Measurements from ENCODE around the gene ARPC1A. TPM values are rescaled to one million over a fixed set of nuclear protein-coding genes. Genes with fewer than 3 reads are reported as not detected.
"Not testable (repeated sequence)": the region's sequence is repeated elsewhere in the genome, so short reads cannot be mapped to it uniquely, and the experiment has no call there.

ARPC1A gene
- 204 TPM for polyA plus RNA-seq (2013, experiment 1 of 2)
- 207 TPM for polyA plus RNA-seq (2013, experiment 2 of 2)

DNA sequence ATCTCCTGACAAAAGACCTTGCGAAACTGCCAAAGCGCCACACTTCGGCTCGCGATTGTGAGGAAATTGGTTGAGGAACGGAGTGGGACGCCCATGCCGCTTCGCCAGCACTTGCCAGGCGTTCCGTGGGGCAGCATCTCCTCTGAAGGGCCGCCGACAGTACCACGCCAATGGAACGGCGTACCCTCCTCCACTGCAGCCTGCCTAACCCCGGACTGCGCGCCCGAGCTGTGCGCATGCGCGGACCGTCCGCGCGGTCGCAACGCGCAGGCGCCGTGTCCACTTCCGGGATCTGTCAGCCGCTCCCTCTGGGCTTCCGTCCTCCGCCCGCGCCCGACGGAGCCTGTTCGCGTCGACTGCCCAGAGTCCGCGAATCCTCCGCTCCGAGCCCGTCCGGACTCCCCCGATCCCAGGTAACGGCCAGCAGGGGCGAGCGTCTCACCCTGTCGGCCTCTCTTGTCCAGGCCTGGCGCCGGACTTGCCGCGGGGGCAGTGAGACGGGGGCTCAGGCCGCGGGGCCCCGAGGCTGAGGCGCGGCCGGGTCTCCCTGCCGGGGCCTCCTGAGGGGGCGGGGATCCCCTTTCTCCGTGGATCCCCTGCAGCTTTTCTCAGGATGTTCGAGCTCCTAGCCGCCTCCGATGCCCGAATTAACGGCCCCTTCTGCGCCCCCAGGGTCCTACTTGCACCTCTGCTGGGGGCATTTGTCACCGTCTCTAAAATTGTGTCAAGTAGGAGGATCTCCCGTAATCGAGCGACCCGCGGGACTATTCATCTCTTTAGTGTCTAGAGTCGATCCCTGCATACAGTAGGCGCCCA, at the start of gene ARPC1A:
TSS of gene ARPC1A (plus strand) at position 307 of the 816 bp plus-strand sequence. CDS start 7,456 bp downstream, outside the sequence.
- Histone ChIP-seq H2AK5ac (ENCODE audit: low read length) (peak within 1 kb of the TSS; percentile 58), H3K4ac (ENCODE audit: low read depth, low read length) (peak within 1 kb of the TSS; percentile 73), H3K56ac (ENCODE audit: low read length) (peak within 1 kb of the TSS; percentile 93), H2BK15ac (replicated peaks; ENCODE audit: low read depth) (no peak within 1 kb of the TSS), H3K4me1 (ENCODE audit: control insufficient read depth, low read depth, low read length) (no peaks in the 10 kb centered on the region), H3K4me2 (ENCODE audit: low read length) (peak within 1 kb of the TSS; percentile 61), H4K8ac (ENCODE audit: low read depth, low read length) (peak within 1 kb of the TSS; percentile 93), H3K36me3 (ENCODE audit: control insufficient read depth, insufficient read depth, low read length) (no peaks in the 10 kb centered on the region), H3K79me1 (ENCODE audit: low read length) (peaks cover 10% of the 10 kb centered on the region), H2BK5ac (ENCODE audit: low read length) (peak within 1 kb of the TSS; percentile 14), H3K27me3 (ENCODE audit: insufficient read depth, low read length, poor library complexity) (no peaks in the 10 kb centered on the region), H3K23ac (ENCODE audit: low read length) (peak within 1 kb of the TSS; percentile 89), H4K5ac (ENCODE audit: low read length) (no peak within 1 kb of the TSS), H3K27ac (ENCODE audit: low read depth, low read length) (peak within 1 kb of the TSS; percentile 39), H3K18ac (ENCODE audit: low read length) (peak within 1 kb of the TSS; percentile 62), H3K4me3 (ENCODE audit: low read length) (peak within 1 kb of the TSS; percentile 87), H3K9ac (ENCODE audit: low read length) (peak within 1 kb of the TSS; percentile 86), H2BK120ac (ENCODE audit: low read depth, low read length) (no peak within 1 kb of the TSS), H3K79me2 (ENCODE audit: control insufficient read depth, insufficient read depth, low read length) (peaks cover 24% of the 10 kb centered on the region)
- WGBS (ENCODE audit: extremely low coverage, insufficient coverage, low lambda C conversion rate) = no CpG with 5 or more reads among the region's 82 CpGs
- peak; percentile 97 for DNase-seq

- Histone ChIP-seq H3K27ac (ENCODE audit: low read depth, low read length) (no peak overlapping the region), H3K79me2 (ENCODE audit: control insufficient read depth, insufficient read depth, low read length) (no peaks in the 10 kb centered on the region), H2BK15ac (replicated peaks; ENCODE audit: low read depth) (no peak overlapping the region), H3K4ac (ENCODE audit: low read depth, low read length) (no peak overlapping the region), H3K4me3 (ENCODE audit: low read length) (no peak overlapping the region), H3K79me1 (ENCODE audit: low read length) (no peaks in the 10 kb centered on the region), H3K4me1 (ENCODE audit: control insufficient read depth, low read depth, low read length) (no peaks in the 10 kb centered on the region), H3K18ac (ENCODE audit: low read length) (no peak overlapping the region), H3K56ac (ENCODE audit: low read length) (no peak overlapping the region), H4K5ac (ENCODE audit: low read length) (no peak overlapping the region), H3K9ac (ENCODE audit: low read length) (no peak overlapping the region), H3K36me3 (ENCODE audit: control insufficient read depth, insufficient read depth, low read length) (no peaks in the 10 kb centered on the region), H3K4me2 (ENCODE audit: low read length) (no peak overlapping the region), H2BK120ac (ENCODE audit: low read depth, low read length) (no peak overlapping the region), H2BK5ac (ENCODE audit: low read length) (no peak overlapping the region), H3K23ac (ENCODE audit: low read length) (no peak overlapping the region), H2AK5ac (ENCODE audit: low read length) (no peak overlapping the region), H4K8ac (ENCODE audit: low read depth, low read length) (no peak overlapping the region), H3K27me3 (ENCODE audit: insufficient read depth, low read length, poor library complexity) (no peaks in the 10 kb centered on the region)
- DNase-seq = no peak
- no CpG with 5 or more reads among the region's 5 CpGs for WGBS (ENCODE audit: extremely low coverage, insufficient coverage, low lambda C conversion rate)
Measured at GRCh38 chr7:99278180-99278579, 47.5 kb upstream of the ARPC1A start.

DNA sequence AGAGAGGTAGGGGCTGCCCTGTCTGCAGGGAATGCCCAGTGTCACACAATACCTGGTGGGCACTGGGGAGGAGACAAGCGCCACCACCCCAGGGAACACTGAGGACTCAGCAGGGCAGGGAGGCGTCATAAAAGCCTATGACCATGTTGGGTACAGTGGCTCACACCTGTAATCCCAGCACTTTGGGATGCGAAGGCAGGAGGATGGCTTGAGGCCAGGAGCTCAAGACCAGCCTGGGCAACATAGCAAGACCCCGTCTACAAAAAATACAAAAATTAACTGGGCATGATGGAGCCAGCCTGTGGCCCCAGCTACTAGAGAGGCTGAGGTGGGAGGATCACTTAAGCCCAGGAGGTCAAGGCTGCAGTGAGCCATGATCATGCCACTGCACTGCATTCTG, 41.5 kb upstream of the ARPC1A start:
- not testable (repeated sequence) for H3K23ac ChIP-seq (ENCODE audit: low read length); H2AK5ac ChIP-seq (ENCODE audit: low read length); H2BK120ac ChIP-seq (ENCODE audit: low read depth, low read length); H3K27ac ChIP-seq (ENCODE audit: low read depth, low read length); H3K27me3 ChIP-seq (ENCODE audit: insufficient read depth, low read length, poor library complexity); H3K79me1 ChIP-seq (ENCODE audit: low read length); DNase-seq; H3K4me1 ChIP-seq (ENCODE audit: control insufficient read depth, low read depth, low read length); H4K5ac ChIP-seq (ENCODE audit: low read length); H4K8ac ChIP-seq (ENCODE audit: low read depth, low read length); H3K4me3 ChIP-seq (ENCODE audit: low read length); H3K4me2 ChIP-seq (ENCODE audit: low read length); H3K56ac ChIP-seq (ENCODE audit: low read length); H3K9ac ChIP-seq (ENCODE audit: low read length); H3K36me3 ChIP-seq (ENCODE audit: control insufficient read depth, insufficient read depth, low read length); H3K4ac ChIP-seq (ENCODE audit: low read depth, low read length); H3K18ac ChIP-seq (ENCODE audit: low read length); H2BK15ac ChIP-seq (replicated peaks; ENCODE audit: low read depth); H3K79me2 ChIP-seq (ENCODE audit: control insufficient read depth, insufficient read depth, low read length); H2BK5ac ChIP-seq (ENCODE audit: low read length)
- no CpG with 5 or more reads among the region's 4 CpGs for WGBS (ENCODE audit: extremely low coverage, insufficient coverage, low lambda C conversion rate)

- no peak overlapping the region for H2BK5ac ChIP-seq (ENCODE audit: low read length)
- H3K23ac ChIP-seq (ENCODE audit: low read length) = no peak overlapping the region
- no peak overlapping the region for H4K5ac ChIP-seq (ENCODE audit: low read length)
- no peak overlapping the region for H3K4ac ChIP-seq (ENCODE audit: low read depth, low read length)
- no peak overlapping the region for H3K56ac ChIP-seq (ENCODE audit: low read length)
- no CpG with 5 or more reads among the region's 23 CpGs for WGBS (ENCODE audit: extremely low coverage, insufficient coverage, low lambda C conversion rate)
- no peak overlapping the region for H4K8ac ChIP-seq (ENCODE audit: low read depth, low read length)
- no peak overlapping the region for H3K4me3 ChIP-seq (ENCODE audit: low read length)
- no peak overlapping the region for H3K27ac ChIP-seq (ENCODE audit: low read depth, low read length)
- H2BK120ac ChIP-seq (ENCODE audit: low read depth, low read length) = no peak overlapping the region
- H3K18ac ChIP-seq (ENCODE audit: low read length) = no peak overlapping the region
- H3K36me3 ChIP-seq (ENCODE audit: control insufficient read depth, insufficient read depth, low read length) = no peaks in the 10 kb centered on the region
- no peak overlapping the region for H2BK15ac ChIP-seq (replicated peaks; ENCODE audit: low read depth)
- DNase-seq = no peak
- H3K4me2 ChIP-seq (ENCODE audit: low read length) = no peak overlapping the region
- H3K79me2 ChIP-seq (ENCODE audit: control insufficient read depth, insufficient read depth, low read length) = no peaks in the 10 kb centered on the region
- no peaks in the 10 kb centered on the region for H3K4me1 ChIP-seq (ENCODE audit: control insufficient read depth, low read depth, low read length)
- H3K9ac ChIP-seq (ENCODE audit: low read length) = no peak overlapping the region
- no peak overlapping the region for H2AK5ac ChIP-seq (ENCODE audit: low read length)
- H3K27me3 ChIP-seq (ENCODE audit: insufficient read depth, low read length, poor library complexity) = no peaks in the 10 kb centered on the region
- no peaks in the 10 kb centered on the region for H3K79me1 ChIP-seq (ENCODE audit: low read length)
Measured at GRCh38 chr7:99287779-99288534, 37.7 kb upstream of the ARPC1A start.

DNA sequence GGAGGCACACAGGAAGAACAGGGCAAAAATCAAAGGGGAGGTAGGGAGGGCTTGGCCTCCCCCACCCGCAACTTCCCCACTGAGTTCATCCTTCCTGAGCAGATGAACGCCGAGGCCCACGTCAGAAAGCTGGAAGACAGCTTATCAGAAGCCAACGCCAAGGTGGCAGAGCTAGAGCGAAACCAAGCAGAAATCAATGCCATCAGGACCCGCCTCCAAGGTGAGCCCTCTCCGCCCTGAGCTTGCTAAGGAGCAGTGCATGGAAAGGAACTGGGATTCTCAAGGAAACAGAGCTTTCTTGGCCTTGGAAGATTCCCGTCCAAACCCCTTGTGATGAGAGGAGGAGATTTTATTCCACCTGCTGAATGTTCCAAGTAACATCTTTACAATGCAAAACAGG, 36.5 kb upstream of the ARPC1A start:
- no CpG with 5 or more reads among the region's 9 CpGs for whole genome bisulfite sequencing (ENCODE audit: extremely low coverage, insufficient coverage, low lambda C conversion rate)

More for the DNA sequence above, 36.5 kb upstream of the ARPC1A start:
- no peak overlapping the region for H3K27ac ChIP-seq (ENCODE audit: low read depth, low read length)
- H2BK120ac ChIP-seq (ENCODE audit: low read depth, low read length) = no peak overlapping the region
- no peak overlapping the region for H3K4me2 ChIP-seq (ENCODE audit: low read length)
- no peak overlapping the region for H4K5ac ChIP-seq (ENCODE audit: low read length)
- H3K9ac ChIP-seq (ENCODE audit: low read length) = no peak overlapping the region
- H2BK15ac ChIP-seq (replicated peaks; ENCODE audit: low read depth) = no peak overlapping the region
- H2BK5ac ChIP-seq (ENCODE audit: low read length) = no peak overlapping the region
- no peaks in the 10 kb centered on the region for H3K4me1 ChIP-seq (ENCODE audit: control insufficient read depth, low read depth, low read length)
- H3K27me3 ChIP-seq (ENCODE audit: insufficient read depth, low read length, poor library complexity) = no peaks in the 10 kb centered on the region
- no peak overlapping the region for H2AK5ac ChIP-seq (ENCODE audit: low read length)
- no peak overlapping the region for H4K8ac ChIP-seq (ENCODE audit: low read depth, low read length)
- H3K4me3 ChIP-seq (ENCODE audit: low read length) = no peak overlapping the region
- H3K18ac ChIP-seq (ENCODE audit: low read length) = no peak overlapping the region
- H3K36me3 ChIP-seq (ENCODE audit: control insufficient read depth, insufficient read depth, low read length) = no peaks in the 10 kb centered on the region
- no peak overlapping the region for H3K4ac ChIP-seq (ENCODE audit: low read depth, low read length)
- H3K79me2 ChIP-seq (ENCODE audit: control insufficient read depth, insufficient read depth, low read length) = no peaks in the 10 kb centered on the region
- H3K56ac ChIP-seq (ENCODE audit: low read length) = no peak overlapping the region
- no peaks in the 10 kb centered on the region for H3K79me1 ChIP-seq (ENCODE audit: low read length)
- DNase-seq = no peak
- no peak overlapping the region for H3K23ac ChIP-seq (ENCODE audit: low read length)
